DMS 273 (cell line): ENCODE results near the gene MYL12B.
A peak's percentile ranks its signal among the peaks of the same experiment; 100 is the strongest.

Experiments
- DNase-seq: peaks from one replicate; lab custom pipeline; 2025; ENCODE audit not compliant: unreplicated experiment; lab: John Stamatoyannopoulos, UW

Gene MYL12B

DNA sequence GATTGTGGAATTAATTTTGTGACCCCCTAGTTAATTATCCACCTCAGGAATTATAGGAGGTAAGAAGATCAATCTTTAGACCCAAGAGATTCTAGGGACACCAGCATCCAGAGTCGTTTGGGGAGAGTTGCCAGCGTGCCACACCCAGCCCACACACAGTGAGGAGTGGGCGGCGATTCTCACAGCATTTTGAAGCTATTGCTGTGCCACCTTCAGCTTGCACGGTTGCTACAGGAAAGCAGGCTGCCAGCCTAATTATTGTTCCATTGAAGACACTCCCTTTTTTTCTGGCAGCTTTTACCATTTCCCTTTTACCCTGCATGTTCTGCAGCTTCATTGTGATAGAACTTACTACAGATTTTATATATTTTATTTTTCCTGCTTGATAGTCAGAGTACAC, 27.5 kb upstream of the MYL12B start:
- no peak for DNase-seq

DNA sequence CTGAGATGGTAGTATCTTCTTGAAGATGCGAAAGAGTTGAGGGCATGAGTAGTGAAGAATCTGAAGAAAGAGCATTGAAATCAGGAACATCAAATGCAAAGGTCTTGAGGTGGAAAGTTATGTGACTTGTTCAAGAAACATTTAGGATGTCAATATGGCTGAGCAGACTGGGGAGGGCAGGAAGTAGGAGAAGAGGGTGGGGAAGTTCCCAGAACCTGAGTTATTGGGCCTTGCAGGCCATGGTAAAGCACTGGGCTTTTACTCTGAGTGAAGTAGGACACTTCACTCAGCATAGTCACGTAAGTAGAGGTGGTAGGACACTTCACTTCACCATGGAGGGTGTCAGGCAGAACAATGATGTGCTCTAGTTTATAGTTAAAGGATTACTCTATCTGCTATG, 26.1 kb upstream of the MYL12B start:
- DNase-seq = no peak

DNA sequence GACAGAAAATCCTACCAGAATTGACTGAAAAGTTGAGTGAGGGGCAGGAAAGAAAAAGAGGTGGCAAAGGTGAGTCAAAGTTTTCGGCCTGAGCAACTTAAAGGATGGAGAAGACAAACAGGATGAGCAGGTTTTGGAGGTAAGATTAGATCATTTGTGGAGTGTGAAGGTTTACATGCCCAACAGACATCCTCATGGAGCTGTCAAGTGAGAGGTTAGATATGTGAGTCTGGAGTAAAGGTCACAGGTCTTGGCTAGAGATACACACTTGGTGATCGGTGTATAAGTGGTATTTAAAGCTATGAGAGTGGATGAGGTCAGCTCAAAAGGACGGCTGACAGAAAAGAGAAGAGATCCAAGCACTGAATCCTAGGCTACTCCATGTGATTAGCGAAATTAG, 25.5 kb upstream of the MYL12B start:
- DNase-seq = no peak

DNA sequence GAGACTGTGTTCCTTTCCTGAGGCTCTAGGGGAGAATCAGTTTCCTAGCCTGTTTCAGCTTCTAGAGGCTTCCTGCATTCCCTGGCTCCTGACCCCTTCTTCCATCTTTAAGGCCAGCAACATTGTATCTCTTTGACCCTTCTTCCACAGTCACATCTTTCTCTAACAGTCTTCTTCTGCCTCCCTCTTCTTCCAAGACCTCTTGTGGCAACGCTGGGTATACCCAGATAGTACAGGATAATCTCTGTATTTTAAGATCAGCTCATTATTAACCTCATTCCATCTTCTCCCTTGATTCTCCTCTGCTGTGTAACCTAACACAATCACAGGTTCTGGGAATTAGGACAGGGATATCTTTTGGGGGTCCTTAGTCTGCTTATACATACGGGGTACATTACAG, 23.2 kb upstream of the MYL12B start:
- DNase-seq = peak; percentile 16

DNA sequence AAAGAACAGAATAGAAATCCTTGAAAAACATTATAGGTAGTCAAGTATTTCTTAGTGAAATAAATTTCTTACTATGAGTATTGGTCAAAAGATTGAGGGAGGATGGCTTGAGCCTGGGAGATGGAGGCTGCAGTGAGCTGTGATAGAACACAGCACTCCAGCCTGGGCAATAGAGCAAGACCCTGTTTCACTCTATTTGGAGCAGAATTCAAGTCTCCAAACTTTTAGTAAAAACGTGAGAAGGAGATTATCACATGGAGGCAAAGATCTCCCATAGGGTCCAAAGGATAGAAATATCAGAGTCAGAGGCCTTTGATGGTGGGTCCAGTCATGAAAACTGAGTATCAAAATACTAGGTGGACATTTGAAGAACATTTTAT, 16.8 kb upstream of the MYL12B start:
- DNase-seq = no peak

DNA sequence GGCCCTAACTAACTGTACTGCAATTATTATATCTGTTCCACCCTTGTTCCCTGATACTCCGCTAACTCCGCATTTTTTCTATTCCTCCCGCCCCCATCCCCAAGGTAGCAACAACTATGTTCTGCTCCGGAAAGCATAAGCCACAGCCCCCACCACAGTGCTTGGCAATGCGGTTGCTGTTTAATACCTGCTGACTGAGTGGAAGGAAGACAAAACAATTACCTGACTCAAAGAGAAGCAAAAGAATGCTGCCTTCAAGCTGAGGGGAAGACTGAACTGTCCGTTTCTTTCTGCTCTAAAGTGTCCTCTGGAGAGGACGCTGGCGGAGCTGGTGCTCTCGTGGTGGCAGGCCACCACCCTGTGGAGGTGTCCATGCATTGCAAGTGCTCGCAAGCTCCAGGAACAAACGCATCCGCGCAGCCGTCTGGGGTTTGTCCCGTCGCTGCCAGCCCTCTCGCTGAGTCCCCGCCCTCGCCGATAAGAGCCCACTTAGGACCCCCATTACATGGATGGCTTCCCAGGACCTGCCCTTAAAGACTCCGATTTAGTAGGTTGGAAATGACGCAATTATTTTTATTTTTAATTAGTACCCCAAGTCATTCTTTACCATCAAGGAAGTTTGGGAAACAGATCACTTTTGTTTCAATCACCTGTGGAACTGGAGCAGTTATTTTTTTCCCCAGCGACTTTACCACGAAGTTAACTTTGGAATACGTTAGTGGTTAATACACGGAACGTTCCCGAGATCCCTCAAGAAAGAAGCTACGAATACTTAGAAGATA, 15.9 kb upstream of the MYL12B start:
- DNase-seq = peak; percentile 95

DNA sequence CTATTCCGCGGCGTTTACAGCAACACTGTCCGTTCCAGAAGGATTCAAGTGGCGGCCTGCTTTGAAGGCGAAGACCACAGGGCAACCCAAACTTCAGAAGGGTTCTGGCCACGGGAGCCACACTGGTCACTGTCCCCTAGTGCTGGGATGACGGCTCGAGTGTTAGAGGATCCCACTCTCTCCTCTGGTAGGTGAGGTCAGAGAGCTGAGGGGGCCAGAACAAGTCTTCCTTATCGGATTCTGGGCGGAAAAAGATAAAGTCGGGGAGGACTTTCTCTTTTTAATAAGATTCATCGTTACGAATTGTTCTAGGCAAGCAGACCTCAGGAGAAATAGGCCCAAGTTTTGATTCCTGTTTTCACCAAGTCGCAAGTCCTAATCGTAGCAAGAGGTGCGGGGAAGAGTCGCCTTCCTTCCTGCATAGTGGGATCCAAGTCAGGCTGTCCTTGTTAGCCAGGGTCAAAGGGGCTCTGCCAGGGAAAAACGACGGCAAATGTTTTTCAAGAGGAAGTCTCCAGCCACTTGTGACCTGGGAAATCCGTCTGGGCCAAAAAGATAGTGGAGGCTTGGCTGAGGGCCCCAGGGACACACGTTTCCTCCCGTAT, 15.2 kb upstream of the MYL12B start:
- DNase-seq = peak; percentile 48

DNA sequence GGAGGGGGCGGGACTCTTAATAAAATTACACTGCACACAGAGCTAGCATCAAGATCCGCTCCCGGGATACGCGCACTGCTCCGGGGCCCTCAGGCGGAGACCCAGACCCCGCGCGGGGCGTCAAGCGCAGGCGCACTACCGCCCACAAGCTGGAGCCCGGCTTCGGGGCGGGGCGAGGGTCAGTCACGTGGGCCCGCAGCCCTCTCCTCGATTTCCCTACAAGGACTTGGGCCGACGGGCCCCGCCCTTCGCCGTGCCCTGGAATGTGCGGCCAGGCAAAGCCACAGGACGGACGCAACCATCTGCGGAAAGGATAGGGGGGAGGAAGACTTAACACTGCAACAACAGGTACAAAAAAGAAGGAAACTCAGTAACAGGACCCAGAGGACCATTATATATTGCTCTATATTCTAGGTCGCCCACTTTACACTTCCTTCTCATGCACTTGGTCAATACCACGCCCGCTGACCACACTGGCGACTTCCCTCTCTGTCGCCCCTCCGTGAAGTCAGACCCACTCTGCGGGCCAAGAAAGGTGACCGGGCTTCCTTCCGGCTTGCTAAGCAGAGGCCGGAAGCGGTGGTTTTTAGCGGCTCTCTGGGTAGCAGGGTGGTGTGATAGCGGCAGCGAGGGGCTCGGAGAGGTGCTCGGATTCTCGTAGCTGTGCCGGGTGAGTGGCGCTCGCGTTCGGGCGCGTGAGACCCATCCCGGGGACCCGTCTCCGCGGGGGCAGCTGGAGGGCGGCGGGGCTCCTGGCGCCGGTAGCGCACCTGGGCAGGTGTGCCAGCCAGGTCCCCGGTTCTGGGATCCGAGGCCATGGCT, 14.5 kb upstream of the MYL12B start, which contains the start of gene MYL12A:
MYL12A (plus strand) TSS at position 562 of the 822 bp plus-strand sequence. CDS start 5,447 bp downstream, outside the sequence.
- peak; percentile 98 for DNase-seq

DNA sequence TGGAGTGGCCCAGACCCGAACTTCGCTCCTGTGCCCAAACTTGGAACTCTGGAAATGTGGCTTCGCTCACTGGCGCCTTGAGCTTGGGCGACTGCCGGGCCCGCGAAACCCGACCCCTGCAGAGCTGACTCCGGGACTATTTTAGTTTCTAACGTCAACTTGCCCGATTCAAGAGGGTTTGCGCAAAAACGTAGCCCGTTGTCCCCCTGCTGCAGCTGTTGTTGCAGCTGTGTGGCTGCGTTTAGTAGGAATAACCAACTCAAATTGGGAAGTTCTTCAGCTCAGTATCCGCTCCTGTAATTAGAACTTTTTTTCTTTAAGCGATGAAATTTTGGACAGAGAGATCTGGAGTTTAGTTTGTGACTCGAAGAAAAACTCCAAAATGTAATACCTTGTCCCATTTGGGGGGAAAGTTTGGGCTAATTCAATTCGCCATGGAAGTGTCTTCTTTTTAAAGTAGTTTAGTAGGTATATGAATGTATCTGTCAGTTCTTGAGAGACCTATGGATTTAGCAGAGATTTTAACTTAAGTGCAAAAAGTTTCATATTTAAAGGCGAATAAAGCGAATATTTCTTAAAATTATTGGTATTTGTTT, 13.8 kb upstream of the MYL12B start:
- peak; percentile 64 for DNase-seq

DNA sequence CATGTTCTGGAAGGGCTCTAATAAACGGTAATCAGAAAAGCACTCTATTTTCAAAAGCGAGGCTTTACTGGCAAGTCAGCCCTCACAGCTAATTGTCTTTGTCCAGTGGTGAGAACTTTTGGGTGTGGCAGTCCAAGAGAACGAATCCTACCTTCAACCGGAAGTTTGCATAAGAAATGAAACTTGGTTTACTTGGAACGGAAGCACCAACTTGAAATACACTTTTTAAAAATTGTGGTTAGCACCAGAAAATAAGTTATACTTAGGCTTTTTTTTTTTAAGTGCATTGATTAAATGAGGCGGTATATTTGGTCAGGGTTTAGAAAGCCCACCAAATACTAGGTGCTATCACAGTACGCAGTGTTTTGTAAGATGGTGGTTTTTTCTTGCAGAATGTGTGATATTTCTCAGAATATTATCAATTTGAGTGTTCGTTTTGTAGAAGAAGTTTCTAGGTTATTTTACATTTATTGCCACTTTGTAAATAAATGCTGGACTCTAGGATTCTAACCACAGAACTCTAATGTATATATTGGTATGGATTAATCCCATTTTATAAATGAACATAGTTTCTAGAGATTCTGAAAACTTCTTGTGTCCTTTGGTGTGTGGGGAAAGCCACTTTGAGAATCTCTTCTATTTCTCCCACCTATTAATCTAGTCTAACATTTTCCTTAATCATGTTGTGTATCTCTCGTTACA, 13.1 kb upstream of the MYL12B start:
- peak; percentile 6 for DNase-seq

DNA sequence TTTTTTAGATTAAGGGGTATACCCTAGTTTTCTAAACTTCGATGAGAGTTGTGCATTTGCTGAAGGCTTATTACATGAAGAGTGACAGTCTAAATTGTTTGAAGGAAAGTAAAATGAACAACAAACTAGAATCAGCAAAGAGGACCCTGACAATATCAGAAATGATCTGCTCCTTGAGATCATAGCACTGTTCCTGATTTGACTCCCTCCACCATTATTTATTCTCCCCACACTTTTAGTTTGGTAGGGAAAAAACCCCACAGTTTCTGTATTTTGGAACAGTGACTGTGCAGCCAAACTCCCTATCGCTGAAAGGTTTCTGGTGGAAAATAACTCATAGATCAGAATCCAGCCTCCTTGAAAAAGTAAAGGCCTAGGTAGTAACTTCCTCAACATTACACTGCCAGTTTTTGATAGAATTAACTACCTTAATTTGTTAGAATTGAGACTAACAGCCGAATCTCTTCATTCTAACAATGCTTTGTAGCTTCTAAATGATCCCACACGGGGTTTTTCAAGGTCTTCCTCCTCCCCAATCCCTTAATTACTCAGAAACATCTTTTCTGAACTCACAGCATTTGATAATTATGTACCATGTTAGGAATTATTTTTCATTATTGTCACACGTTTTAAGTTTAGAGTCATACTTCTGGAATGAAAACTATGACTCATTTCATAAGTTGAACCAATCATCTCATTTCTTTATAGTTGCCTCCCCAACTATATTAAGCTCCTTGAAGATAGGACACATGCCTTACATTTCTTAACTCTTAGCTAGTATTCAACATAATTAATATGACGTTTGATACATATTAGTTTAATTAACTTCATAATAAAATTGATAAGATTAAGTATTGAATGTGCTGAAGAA, 11.5 kb upstream of the MYL12B start:
- no peak for DNase-seq

DNA sequence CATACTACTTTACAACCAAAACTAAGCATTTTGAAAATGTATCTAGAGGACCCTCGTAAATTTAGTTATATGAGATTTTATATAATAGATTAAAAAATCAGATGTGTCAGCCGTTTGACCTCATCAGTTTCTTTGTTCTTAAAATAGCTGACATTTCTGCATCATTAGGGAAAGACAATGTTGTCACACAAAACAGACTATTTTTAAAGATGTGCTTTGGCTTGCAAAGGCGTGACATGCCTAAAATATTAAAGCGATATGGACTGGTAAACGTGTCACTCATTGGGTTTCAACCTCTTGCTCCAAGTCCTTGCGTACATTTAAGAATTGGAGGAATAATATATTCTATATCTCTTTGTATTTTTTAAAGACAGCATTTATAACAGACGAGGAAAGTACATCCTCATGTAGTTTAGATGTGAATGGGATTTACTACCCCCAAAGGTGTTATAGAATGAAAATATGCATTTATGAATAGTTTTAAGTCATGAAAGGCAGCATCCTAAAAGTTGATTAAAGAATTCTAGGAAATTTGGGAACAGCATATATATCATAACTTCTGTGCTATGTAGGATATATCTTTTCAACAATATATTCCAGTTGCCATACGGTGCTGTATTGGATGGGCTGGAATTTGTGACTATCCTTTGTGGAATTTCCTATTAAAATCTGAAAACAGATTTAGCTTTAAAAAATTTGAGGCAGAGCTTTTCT, 10.5 kb upstream of the MYL12B start:
- no peak for DNase-seq

DNA sequence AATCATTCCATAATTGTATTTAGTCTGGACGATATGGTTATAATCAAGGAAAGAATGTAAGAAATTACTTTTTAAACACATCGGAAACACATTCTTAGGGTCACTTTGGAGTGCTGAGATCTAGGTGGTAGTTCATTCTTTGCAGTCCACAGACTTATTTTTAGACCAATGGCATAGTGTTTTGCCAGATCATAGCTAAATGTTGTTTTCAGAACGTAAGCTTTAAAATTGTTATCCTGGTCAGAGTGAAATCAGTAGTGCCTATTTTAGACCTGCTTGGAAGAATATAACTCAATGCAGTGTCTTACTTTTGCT, 10.0 kb upstream of the MYL12B start:
- DNase-seq = no peak

DNA sequence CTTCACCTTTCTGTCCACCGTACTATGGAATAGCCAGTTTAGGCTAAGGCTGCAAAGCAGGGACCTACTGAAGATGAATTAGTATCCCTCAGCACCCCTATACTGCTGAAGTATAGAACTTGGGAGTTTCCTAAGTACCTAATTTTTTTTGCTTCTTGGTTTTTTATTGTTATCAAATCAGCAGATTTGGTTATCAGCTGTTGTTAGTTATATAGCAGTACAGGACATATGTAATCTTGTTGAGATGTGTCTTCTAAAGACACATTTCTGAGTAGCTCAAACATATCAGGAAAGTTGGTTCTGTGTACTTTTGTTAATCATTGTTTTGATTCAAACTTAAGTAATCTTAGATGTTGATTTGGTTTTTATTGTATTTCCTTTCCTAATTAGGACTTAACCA, 9.1 kb upstream of the MYL12B start:
- DNase-seq = no peak

DNA sequence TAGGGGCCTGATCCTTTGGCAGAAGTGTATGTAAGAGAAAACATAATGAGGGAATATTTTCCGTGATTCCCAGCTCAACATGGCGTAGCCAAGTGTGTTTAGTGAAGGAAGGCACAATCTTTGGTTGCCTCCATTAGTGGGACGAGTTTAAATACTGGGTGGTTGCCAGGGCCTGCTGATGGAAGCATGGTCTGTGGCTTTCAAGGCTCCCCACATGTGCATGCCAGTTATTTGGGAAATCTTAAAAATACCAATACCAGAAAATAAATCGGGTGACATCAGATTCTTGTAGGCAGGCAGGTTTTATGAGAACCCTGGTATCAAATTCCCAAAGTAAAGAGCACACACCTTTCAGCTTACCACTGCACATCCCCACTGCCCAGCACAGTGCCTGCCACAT, 7.2 kb upstream of the MYL12B start:
- DNase-seq = no peak

DNA sequence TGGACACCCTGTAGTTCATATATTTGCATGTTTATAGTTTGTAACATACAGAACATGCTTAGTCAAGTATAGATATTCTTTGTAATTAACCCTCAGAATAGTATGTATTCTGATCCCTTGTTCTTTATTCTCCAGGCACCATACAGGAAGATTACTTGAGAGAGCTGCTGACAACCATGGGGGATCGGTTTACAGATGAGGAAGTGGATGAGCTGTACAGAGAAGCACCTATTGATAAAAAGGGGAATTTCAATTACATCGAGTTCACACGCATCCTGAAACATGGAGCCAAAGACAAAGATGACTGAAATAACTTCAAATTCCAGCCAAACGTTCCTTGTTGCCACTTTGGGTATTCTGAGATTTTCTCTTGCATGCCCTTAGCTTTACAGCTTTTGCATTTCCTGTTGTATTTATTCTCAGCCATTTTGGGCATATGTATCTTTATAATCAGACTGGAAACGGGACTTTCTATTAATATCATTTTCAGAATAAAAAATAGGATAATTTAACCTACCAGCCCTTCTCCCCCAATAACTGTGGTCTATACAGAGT, 6.2 kb upstream of the MYL12B start:
- no peak for DNase-seq

DNA sequence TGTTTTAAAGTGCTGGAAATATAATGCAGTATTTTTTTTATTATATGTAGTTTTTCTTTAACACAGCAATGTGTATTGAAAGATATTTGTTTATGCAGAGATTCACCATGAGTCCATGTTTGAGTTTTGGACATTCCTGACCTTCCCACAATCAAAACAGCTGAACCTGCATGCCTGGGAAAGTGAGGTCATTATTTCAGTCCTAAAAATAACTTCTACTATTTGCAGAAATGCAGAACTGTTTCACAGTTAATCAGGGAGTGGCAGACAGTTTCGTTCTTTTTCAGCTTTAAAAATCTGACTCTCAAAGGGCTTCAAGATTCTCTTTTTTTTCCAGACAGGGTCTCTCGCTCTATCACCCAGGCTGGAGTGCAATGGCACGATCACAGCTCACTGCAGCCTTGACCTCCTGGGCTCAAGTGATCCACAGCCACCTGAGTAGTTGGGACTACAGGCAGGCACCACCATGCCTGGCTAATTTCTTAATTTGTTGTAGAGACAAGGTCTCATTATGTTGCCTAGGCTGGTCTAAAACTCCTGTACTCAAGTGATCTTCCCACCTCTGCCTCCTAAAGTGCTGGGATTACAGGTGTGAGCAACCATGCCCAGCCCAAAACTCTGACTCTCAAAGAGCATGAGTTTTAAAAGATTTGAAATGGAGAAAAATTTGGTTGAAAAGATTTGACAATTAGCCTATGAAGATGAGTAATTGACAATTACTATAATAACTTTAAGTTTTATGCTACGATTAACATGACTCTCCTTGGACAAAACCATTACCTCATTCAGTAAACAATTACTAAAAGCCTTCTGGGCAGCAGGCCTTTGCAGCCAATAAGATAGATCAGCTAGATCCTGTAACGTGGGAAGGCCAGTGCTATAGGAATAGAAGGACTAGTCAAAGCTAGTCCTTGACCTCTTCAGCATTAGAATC, 5.0 kb upstream of the MYL12B start:
- DNase-seq = no peak

DNA sequence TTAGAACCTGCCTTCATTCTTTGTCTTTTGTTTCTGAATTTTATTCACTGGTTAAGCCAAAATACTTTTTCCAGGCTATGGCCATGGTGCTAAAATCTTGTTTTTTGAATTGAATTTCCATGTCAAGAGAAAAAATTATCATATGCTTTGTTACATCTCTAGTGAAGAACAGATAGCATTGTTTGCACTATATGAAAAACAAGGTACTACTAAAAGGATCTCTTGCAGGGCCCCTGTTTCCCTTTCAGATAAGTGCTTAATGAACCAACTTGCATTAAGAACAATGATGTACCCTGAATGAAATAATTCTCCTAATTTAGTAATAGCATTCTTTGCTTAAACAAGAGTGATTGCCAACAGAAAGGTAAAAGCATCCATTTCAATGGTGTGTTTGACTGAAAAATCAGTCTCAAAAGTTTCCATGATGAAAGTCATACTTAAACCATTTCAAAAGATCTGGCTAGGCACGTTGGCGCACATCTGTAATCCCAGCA, 4.3 kb upstream of the MYL12B start:
- DNase-seq = no peak
